ENCODE results near the gene MCC.

The MCC gene

GRCh38 chr5:113034182-113034773, 454.0 kb downstream of the MCC start:
- Histone ChIP-seq H3K36me3 (ENCODE audit: low read length) (no peaks in the 10 kb centered on the region), H3K9me2 (replicated peaks; ENCODE audit: insufficient read depth, low read length) (no peaks in the 10 kb centered on the region), H2AFZ (ENCODE audit: low read depth, low read length, severe bottlenecking) (no peak overlapping the region), H3K27me3 (ENCODE audit: low read length) (no peaks in the 10 kb centered on the region), H3K27ac (ENCODE audit: low read depth, low read length) (no peak overlapping the region), H3K4me3 (ENCODE audit: insufficient read depth, low read length, poor library complexity, severe bottlenecking) (no peak overlapping the region), H3K4me2 (ENCODE audit: low read depth, low read length, poor library complexity, severe bottlenecking) (no peak overlapping the region), H3K79me2 (ENCODE audit: insufficient read depth, low read length) (no peaks in the 10 kb centered on the region), H3K9ac (ENCODE audit: low read length) (no peak overlapping the region), H3F3A (ENCODE audit: insufficient read depth) (no peaks in the 10 kb centered on the region), H4K20me1 (ENCODE audit: low read depth, low read length) (no peaks in the 10 kb centered on the region), H3K9me3 (ENCODE audit: insufficient read depth, low read length) (no peaks in the 10 kb centered on the region)
- TF ChIP-seq, protein P1, sequence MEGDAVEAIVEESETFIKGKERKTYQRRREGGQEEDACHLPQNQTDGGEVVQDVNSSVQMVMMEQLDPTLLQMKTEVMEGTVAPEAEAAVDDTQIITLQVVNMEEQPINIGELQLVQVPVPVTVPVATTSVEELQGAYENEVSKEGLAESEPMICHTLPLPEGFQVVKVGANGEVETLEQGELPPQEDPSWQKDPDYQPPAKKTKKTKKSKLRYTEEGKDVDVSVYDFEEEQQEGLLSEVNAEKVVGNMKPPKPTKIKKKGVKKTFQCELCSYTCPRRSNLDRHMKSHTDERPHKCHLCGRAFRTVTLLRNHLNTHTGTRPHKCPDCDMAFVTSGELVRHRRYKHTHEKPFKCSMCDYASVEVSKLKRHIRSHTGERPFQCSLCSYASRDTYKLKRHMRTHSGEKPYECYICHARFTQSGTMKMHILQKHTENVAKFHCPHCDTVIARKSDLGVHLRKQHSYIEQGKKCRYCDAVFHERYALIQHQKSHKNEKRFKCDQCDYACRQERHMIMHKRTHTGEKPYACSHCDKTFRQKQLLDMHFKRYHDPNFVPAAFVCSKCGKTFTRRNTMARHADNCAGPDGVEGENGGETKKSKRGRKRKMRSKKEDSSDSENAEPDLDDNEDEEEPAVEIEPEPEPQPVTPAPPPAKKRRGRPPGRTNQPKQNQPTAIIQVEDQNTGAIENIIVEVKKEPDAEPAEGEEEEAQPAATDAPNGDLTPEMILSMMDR (IDR thresholded peaks at IDR 0.05; ENCODE audit: insufficient read depth, low read length, poor library complexity, severe bottlenecking) = no peak
- no peak for TF ChIP-seq EZH2phosphoT487 (conservative IDR thresholded peaks at IDR 0.05; ENCODE audit: low read length)

DNA sequence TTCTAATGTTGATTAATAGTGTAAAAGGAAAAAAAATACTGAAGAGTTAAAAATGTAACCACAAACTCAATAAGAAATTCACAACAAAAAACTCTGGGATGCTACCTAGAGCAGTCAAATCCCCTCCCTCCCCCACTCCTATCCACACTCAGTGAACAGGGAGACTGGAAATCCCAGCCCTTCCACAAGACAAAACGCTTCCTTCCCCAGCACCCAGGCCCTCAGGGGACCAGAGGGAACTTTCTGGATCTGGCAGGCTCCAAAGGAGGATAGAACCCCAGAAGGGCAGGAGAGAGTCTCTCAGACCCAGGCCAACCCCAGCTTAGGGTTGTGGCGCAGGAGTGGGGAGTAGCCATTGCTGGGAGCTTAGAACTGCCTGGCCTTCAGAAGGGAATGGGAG, 456.7 kb downstream of the MCC start:
- H4K20me1 ChIP-seq (ENCODE audit: low read depth, low read length) = no peaks in the 10 kb centered on the region
- H3K9ac ChIP-seq (ENCODE audit: low read length) = no peak overlapping the region
- H3K9me3 ChIP-seq (ENCODE audit: insufficient read depth, low read length) = no peaks in the 10 kb centered on the region
- H2AFZ ChIP-seq (ENCODE audit: low read depth, low read length, severe bottlenecking) = no peak overlapping the region
- no peaks in the 10 kb centered on the region for H3F3A ChIP-seq (ENCODE audit: insufficient read depth)
- H3K9me2 ChIP-seq (replicated peaks; ENCODE audit: insufficient read depth, low read length) = no peaks in the 10 kb centered on the region
- TF ChIP-seq, protein P1 (IDR thresholded peaks at IDR 0.05; ENCODE audit: insufficient read depth, low read length, poor library complexity, severe bottlenecking) = no peak
- no peak for TF ChIP-seq EZH2phosphoT487 (conservative IDR thresholded peaks at IDR 0.05; ENCODE audit: low read length)
- H3K4me3 ChIP-seq (ENCODE audit: insufficient read depth, low read length, poor library complexity, severe bottlenecking) = no peak overlapping the region
- H3K4me2 ChIP-seq (ENCODE audit: low read depth, low read length, poor library complexity, severe bottlenecking) = no peak overlapping the region
- no peaks in the 10 kb centered on the region for H3K27me3 ChIP-seq (ENCODE audit: low read length)
- no peak overlapping the region for H3K27ac ChIP-seq (ENCODE audit: low read depth, low read length)
- H3K36me3 ChIP-seq (ENCODE audit: low read length) = no peaks in the 10 kb centered on the region
- no peaks in the 10 kb centered on the region for H3K79me2 ChIP-seq (ENCODE audit: insufficient read depth, low read length)

DNA sequence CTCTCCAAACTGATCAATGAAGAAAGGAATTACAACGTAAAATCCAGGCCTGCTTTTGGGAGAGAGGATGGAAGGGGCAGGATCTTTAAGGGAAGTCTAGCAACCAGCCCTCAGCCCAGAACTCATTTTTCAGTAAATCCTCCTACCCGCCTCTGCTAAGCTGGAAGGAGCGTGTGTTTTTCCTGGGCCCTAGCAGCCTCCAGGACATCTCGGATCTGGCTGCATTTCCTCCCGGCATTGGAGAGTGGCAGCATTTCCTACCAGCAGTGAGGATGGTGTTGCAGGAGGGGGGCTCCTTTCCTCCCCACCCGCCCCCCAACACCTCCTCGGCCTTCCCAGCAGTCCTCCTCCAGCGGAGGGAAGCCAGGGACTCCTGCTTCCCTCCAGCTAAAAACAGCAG, 457.1 kb downstream of the MCC start:
- Histone ChIP-seq H3K79me2 (ENCODE audit: insufficient read depth, low read length) (no peaks in the 10 kb centered on the region), H2AFZ (ENCODE audit: low read depth, low read length, severe bottlenecking) (no peak overlapping the region), H4K20me1 (ENCODE audit: low read depth, low read length) (no peaks in the 10 kb centered on the region), H3K36me3 (ENCODE audit: low read length) (no peaks in the 10 kb centered on the region), H3F3A (ENCODE audit: insufficient read depth) (no peaks in the 10 kb centered on the region), H3K27me3 (ENCODE audit: low read length) (no peaks in the 10 kb centered on the region), H3K27ac (ENCODE audit: low read depth, low read length) (no peak overlapping the region), H3K9me2 (replicated peaks; ENCODE audit: insufficient read depth, low read length) (no peaks in the 10 kb centered on the region), H3K9ac (ENCODE audit: low read length) (no peak overlapping the region), H3K4me3 (ENCODE audit: insufficient read depth, low read length, poor library complexity, severe bottlenecking) (no peak overlapping the region), H3K4me2 (ENCODE audit: low read depth, low read length, poor library complexity, severe bottlenecking) (no peak overlapping the region), H3K9me3 (ENCODE audit: insufficient read depth, low read length) (no peaks in the 10 kb centered on the region)
- TF ChIP-seq EZH2phosphoT487 (conservative IDR thresholded peaks at IDR 0.05; ENCODE audit: low read length) = no peak
- TF ChIP-seq, protein P1 (IDR thresholded peaks at IDR 0.05; ENCODE audit: insufficient read depth, low read length, poor library complexity, severe bottlenecking) = no peak
